ENCODE data around the gene PRKG2.
A peak's percentile ranks its signal among the peaks of the same experiment; 100 is the strongest.

PRKG2 gene

GRCh38 chr4:81214144-81214880 lies 710 bp downstream of the PRKG2 start:
- DNase-seq: peak; percentile 25 to 27

- DNase-seq: no peak
Measured at GRCh38 chr4:81213671-81214070, 1.4 kb downstream of the PRKG2 start.

- no peak for DNase-seq
Measured at GRCh38 chr4:81211956-81212355, 3.1 kb downstream of the PRKG2 start.

- no peak for DNase-seq
Measured at GRCh38 chr4:81207828-81208227, 7.2 kb downstream of the PRKG2 start.

GRCh38 chr4:81205302-81205701 lies 9.7 kb downstream of the PRKG2 start:
- DNase-seq: no peak

GRCh38 chr4:81204571-81204970 lies 10.5 kb downstream of the PRKG2 start:
- DNase-seq: no peak

- no peak for DNase-seq
Measured at GRCh38 chr4:81199831-81200230, 15.2 kb downstream of the PRKG2 start.

- no peak for DNase-seq
Measured at GRCh38 chr4:81198609-81199008, 16.4 kb downstream of the PRKG2 start.

GRCh38 chr4:81197864-81198524 lies 17.0 kb downstream of the PRKG2 start:
- DNase-seq: no peak

GRCh38 chr4:81196126-81196650 lies 18.8 kb downstream of the PRKG2 start:
- no peak for DNase-seq

- DNase-seq: no peak
Measured at GRCh38 chr4:81195475-81195874, 19.5 kb downstream of the PRKG2 start.

- DNase-seq: no peak
Measured at GRCh38 chr4:81194286-81194685, 20.7 kb downstream of the PRKG2 start.

GRCh38 chr4:81180916-81181315 lies 34.1 kb downstream of the PRKG2 start:
- DNase-seq: no peak

GRCh38 chr4:81179326-81179725 lies 35.7 kb downstream of the PRKG2 start:
- DNase-seq: no peak

GRCh38 chr4:81173213-81173612 lies 41.8 kb downstream of the PRKG2 start:
- no peak for DNase-seq

- DNase-seq: no peak
Measured at GRCh38 chr4:81166458-81167160, 48.4 kb downstream of the PRKG2 start.

- no peak for DNase-seq
Measured at GRCh38 chr4:81165861-81166430, 49.1 kb downstream of the PRKG2 start.

GRCh38 chr4:81164623-81165416 lies 50.2 kb downstream of the PRKG2 start:
- DNase-seq: peak; percentile 22 to 30

- no peak for DNase-seq
Measured at GRCh38 chr4:81164126-81164525, 50.9 kb downstream of the PRKG2 start.

GRCh38 chr4:81162752-81163458 lies 52.1 kb downstream of the PRKG2 start:
- no peak for DNase-seq

- peak; percentile 20 to 22 for DNase-seq
Measured at GRCh38 chr4:81153714-81154323, 61.2 kb downstream of the PRKG2 start.
